HG03097 (cell line): ENCODE measurements around the gene WLS.

Experiments
- ATAC-seq: cut with Tn5 transposase; IDR thresholded peaks from one replicate; pipeline ENCODE4 v1.9.1; 2021; ENCODE audit not compliant: unreplicated experiment, low FRiP score

WLS gene

GRCh38 chr1:68202239-68202832, 30.0 kb downstream of the WLS start:
- ATAC-seq: no peak

- no peak for ATAC-seq
Measured at GRCh38 chr1:68201546-68202238, 30.6 kb downstream of the WLS start.

- ATAC-seq: no peak
Measured at GRCh38 chr1:68199603-68200002, 32.7 kb downstream of the WLS start.

DNA sequence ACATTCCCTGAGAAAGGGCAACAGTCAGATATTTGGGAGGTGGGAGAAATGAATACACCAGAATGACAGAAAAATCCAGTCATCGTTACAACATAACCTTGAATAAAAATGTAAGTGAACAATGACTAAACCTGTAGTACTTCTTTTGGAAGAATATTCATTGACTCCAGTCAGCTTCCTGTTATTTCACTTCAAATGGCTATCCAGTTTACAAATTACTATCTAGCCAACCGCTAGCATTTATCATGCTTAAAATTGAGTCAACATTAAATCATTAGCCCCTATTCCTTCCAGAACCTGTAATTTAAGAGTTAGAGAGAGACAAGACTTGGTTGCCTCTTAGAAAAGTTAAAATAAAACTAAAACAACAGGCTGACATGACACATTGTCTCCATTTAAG, 33.6 kb downstream of the WLS start:
- no peak for ATAC-seq

GRCh38 chr1:68197891-68198290, 34.4 kb downstream of the WLS start:
- no peak for ATAC-seq

- ATAC-seq: no peak
Measured at GRCh38 chr1:68197461-68197860, 34.9 kb downstream of the WLS start.

- no peak for ATAC-seq
Measured at GRCh38 chr1:68196676-68197075, 35.6 kb downstream of the WLS start.

DNA sequence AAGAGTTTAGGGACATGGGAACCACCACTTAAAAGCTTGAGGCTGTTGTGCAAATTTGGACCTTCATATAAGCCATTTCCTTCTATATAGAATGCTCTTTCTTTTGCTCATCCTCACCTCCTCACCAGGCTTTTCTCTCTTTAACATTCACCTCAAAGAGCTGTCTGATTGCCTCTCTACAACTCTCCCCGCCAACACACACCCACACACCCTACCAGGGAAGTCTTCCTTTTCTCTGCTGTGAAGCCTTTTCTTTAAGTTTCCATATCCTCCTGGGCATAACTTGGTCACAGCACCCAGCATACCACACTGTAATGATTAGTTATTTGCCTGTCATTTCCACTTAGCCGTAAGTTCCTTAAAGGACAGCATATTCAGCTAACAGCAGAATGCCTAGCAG, 40.6 kb downstream of the WLS start:
- no peak for ATAC-seq

DNA sequence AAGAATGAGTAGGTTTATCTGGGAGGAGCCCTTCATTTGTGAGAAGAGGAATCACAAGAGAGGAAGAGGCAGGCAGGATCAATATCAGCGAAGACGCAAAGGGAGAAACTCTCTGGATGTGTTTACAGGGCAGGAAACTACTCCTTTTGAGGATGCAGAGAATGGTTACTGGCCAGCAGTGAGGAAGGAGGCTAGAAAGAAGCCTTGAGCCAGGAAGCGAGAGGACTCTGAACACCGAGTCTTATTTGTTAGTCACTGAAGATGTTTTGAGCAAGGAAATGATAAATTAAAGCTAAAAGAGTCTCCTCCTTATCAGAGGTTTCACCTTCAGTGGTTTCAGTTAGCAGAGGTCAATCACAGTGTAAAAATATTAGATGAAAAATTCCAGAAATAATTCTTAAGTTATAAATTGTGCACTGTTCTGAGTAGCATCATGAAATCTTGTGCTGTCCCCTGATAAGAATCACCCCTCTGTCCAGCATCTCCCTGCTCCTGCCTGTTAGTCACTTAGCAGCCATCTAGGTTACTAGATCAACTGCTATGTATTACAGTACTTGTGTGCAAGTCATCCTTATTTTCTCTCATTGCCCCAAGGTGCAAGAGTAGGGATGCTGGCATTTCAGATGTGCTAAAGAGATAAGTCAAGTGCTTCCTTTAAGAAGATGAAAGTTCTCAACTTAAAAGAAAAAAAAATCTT, 43.5 kb downstream of the WLS start:
- ATAC-seq: no peak

- no peak for ATAC-seq
Measured at GRCh38 chr1:68188060-68188538, 44.2 kb downstream of the WLS start.

GRCh38 chr1:68185743-68186142, 46.6 kb downstream of the WLS start:
- no peak for ATAC-seq

DNA sequence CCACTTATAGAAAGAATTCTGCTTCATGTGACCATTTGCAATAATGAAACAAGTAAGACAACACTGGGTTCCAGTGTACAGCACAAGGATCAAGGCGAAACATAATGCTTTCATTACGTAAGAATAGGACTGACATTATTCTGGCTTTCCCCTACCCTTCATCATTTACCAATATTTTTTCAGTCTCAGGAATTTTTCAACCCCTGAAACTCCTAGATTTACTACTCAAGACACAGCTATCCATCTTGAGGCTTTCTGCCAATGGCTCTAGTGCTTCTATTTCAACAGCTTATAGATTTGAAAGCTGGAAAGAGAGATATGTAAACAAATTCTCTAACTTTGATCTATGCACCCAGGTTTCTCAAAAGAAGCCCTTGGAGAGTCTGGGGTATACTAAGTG, 48.4 kb downstream of the WLS start:
- ATAC-seq: no peak

DNA sequence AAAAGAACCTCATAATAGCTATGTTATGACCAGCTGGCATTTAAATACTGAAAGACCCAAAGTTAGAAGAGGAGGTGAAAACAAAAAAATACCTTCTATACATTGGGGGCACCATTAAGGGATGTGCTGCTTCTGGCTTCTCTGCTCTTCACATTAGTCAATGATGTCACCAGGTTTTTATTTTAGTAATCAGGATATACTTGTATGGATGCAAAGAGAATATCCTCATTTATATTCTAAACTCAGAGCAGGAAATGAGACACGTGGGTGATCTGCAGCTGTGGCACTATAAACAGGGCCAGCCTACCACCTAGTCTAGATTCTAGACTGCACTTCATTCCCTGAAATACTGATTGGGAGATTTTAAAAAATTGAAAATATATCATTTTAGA, 51.2 kb downstream of the WLS start:
- ATAC-seq: no peak

DNA sequence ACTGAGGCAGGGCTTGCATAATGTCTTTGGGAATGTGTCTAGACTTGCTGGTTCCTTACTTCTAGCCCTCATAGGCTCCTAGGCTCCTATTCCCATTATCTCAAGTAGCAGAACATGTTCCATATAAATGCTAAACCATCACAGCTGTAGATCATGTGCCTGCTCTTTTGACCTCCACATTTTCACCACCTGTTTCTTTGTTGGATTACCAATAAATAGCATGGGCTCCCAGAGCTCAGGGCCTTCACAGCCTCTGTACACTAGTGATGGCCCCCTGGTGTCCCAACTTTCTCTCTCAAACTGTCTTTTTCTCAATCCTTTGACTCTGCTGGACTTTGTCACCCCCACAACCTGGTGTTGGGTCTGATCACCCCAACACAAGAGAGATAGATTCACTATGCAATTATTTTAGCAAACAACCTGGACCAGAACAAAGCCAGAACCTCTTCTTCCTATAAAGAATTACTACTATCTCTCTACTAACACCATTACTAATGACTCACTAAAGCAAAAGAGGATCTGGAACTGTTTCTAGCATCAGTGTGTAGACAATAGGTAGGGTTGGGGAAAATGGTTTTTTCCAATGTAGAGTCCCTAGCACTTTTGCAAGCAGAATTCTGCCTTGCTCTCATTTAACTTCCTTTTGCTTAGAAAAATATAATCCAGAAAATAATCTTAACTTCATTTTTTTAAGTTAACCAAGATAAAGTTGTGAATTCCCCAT, 51.7 kb downstream of the WLS start:
- ATAC-seq: no peak

DNA sequence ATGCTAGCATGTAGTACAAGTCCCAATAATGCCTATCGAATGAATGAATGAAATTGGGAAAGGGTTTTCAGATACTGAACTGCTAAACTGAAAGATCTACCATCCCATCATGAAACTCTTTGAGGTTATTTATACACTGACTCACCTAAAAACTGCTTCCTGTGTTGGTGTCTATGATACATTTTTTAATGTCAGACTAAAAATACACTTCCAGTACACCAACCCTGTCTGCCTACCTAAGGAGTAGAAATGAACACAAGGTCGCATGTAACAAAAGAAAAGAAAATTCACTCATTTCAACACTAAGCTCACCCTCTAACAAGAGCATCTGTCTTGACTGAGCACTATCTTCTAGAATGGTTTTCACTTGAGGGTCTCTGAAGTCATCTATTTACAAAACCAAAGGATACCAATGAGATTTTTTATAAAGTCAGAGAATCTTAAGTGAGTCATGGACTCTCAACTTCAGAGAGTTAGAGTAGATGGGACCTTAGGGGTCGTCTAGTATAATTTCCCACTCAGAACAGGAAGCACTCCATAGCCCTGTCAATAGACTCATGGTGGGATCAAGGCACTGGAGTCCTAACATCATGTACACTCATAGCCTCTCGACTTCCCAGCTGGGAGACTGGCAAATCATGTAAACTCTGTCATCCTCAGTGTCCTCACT, 53.4 kb downstream of the WLS start:
- no peak for ATAC-seq

DNA sequence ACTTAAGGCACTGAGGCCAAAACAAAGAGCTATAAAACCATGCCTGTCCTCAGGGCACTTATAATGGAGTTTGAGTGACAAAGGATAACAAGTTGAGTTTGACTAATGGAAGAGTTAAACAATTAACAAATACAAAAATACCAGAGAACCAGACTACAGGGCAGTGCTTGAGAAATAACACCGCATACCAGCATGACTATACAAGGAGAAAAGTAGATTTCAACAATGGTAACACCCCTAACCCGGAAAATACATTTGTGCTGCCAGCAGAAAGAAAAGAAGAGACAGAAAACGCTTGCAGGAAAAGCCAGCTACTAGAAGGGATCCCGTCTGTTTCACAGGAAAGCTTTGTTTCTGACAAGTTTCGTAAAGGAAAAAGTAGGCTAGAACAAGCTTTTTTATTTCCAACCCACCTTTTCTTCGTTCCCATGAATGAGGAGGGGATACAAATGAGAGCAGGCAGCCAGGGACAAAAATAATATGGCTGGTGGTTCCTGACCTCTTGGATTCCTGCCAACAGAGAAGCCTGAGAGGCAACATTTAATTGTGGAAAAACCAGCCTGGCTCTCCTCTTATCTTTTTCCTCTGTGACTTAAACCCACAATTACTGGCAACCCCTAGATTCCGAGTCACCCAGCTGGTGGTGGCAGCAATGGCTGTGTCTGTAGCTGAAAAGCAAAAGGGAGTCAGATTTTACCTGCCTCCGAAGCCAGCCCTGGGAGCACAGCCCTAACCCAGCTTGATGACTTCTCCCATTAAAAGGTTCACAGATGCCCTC, 56.5 kb downstream of the WLS start:
- no peak for ATAC-seq

DNA sequence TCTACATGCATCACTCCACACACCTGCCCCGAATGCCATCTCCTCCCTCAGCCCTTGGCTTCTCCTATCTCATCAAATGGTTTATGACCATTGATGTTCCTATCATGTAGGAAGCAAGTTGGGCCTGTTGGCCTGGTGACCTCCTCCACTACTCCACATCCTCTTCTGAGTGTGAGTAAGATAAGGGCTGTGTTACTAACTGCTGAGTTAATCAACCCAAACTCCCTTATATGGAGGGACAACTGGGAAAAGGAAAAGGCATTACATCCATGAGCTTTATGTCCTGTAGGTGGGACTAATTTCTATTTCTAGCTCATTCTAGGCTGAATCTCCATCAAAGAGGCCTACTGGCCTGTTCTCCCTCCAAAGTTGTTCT, 57.6 kb downstream of the WLS start:
- ATAC-seq: no peak

DNA sequence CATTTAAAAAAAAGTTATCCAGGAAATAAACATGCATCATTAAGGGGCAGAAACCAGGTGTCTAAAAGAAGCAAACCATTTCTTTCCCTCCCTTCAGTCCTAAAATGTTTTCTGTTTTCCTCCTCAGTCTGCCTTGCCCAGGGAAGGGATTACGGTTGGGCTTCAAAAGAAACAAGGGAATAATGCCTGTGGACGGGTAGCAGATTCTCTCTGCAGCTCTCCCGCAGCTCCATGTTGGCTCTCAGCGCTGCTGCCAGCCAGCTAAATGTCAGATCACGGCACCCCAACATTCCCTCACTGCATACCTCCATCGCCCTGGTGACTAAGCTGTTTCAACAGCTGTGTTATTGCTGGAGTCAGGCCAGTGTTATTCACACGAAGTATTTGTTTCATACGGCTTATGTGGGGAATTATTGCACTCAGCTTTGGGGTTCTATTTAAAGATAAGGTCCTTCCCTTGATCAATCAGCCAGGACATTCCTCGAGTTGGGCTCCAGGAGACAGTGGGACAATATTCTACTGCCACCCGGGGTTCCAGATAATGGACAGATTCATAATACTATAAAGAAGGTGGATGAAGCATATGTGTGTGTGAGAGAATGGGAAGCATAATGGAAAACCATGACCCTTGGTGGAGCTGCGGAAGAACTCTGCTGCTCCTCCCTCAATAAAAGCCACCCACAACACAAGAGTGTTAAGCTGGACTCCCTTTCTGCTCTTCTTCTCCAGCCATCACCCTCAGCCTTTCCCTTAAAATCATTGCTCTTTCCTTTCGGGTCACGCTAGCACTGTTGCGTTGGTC, 58.2 kb downstream of the WLS start:
- no peak for ATAC-seq

DNA sequence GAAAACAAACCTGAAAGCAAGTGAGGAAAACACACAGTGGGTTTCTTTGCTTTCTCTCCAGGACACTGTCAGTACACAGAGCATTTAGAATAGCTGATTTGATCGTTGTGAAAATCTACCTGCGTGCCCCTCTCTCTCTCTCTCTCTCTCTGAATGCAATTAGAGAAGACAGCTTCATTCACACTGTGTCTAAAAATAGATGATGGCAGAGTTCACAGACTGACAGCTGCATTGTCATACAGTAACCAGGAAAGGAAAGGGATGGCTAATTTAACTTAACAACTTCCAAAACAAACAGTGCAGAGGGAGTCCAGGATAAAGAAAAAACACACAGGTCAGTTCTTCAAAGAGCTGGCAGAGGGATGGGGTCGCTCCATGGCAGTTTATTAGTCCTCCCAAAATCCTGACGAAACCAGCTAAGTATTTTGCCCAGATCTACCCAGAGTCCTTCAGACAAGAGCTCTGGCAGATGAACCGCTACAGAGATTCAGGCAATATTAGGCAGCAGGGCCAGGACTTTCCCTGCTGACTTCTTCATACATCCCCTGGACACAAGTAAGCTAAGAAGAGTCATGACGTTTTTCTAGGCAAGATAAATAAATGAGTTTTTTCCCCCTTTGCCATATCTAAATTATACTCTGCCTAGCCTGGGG, 58.9 kb downstream of the WLS start:
- ATAC-seq: no peak
